Measurements from ENCODE around the gene TBC1D4.
"Not testable (repeated sequence)": the region's sequence is repeated elsewhere in the genome, so short reads cannot be mapped to it uniquely, and the experiment has no call there.

TBC1D4 gene

GRCh38 chr13:75360170-75360569 is 121.8 kb downstream of the TBC1D4 start:
- DNase-seq (ENCODE audit: low read depth in 2 of 2) = no peak

- no peak for DNase-seq (ENCODE audit: low read depth in 2 of 2)
These were observed 122.7 kb downstream of the TBC1D4 start for GRCh38 chr13:75359266-75359665.

GRCh38 chr13:75357576-75358289 is 124.2 kb downstream of the TBC1D4 start:
- no peak for DNase-seq (ENCODE audit: low read depth in 2 of 2)

GRCh38 chr13:75356421-75356820 is 125.5 kb downstream of the TBC1D4 start:
- DNase-seq (ENCODE audit: low read depth in 2 of 2) = no peak

- no peak for DNase-seq (ENCODE audit: low read depth in 2 of 2)
These were observed 126.4 kb downstream of the TBC1D4 start for GRCh38 chr13:75355609-75356008.

GRCh38 chr13:75353781-75354193 is 128.2 kb downstream of the TBC1D4 start:
- DNase-seq (ENCODE audit: low read depth in 2 of 2) = no peak

GRCh38 chr13:75352641-75353327 is 129.2 kb downstream of the TBC1D4 start:
- no peak for DNase-seq (ENCODE audit: low read depth in 2 of 2)

GRCh38 chr13:75351538-75351937 is 130.4 kb downstream of the TBC1D4 start:
- not testable (repeated sequence) for DNase-seq (ENCODE audit: low read depth in 2 of 2)

GRCh38 chr13:75347925-75348324 is 134.0 kb downstream of the TBC1D4 start:
- no peak for DNase-seq (ENCODE audit: low read depth in 2 of 2)

GRCh38 chr13:75347457-75347856 is 134.5 kb downstream of the TBC1D4 start:
- no peak for DNase-seq (ENCODE audit: low read depth in 2 of 2)

- no peak for DNase-seq (ENCODE audit: low read depth in 2 of 2)
These were observed 136.8 kb downstream of the TBC1D4 start for GRCh38 chr13:75345193-75345592.

- no peak for DNase-seq (ENCODE audit: low read depth in 2 of 2)
These were observed 140.9 kb downstream of the TBC1D4 start for GRCh38 chr13:75341028-75341427.

- no peak for DNase-seq (ENCODE audit: low read depth in 2 of 2)
These were observed 142.2 kb downstream of the TBC1D4 start for GRCh38 chr13:75339635-75340374.

- DNase-seq (ENCODE audit: low read depth in 2 of 2) = no peak
These were observed 147.1 kb downstream of the TBC1D4 start for GRCh38 chr13:75334634-75335447.

- DNase-seq (ENCODE audit: low read depth in 2 of 2) = no peak
These were observed 148.9 kb downstream of the TBC1D4 start for GRCh38 chr13:75333103-75333502.

GRCh38 chr13:75331792-75332349 is 150.1 kb downstream of the TBC1D4 start:
- DNase-seq (ENCODE audit: low read depth in 2 of 2) = no peak

GRCh38 chr13:75330770-75331169 is 151.2 kb downstream of the TBC1D4 start:
- DNase-seq (ENCODE audit: low read depth in 2 of 2) = no peak

GRCh38 chr13:75329723-75330122 is 152.2 kb downstream of the TBC1D4 start:
- DNase-seq (ENCODE audit: low read depth in 2 of 2) = no peak

GRCh38 chr13:75329097-75329496 is 152.9 kb downstream of the TBC1D4 start:
- DNase-seq (ENCODE audit: low read depth in 2 of 2) = no peak

GRCh38 chr13:75327135-75327510 is 154.8 kb downstream of the TBC1D4 start:
- DNase-seq (ENCODE audit: low read depth in 2 of 2) = no peak
